Neural progenitor cell (in vitro differentiated cells): Measurements from ENCODE around the gene SS18L1.

ENCODE experiments used
- CTCF ChIP-seq: fragments of 200-600 bp; sonication (generic); IDR thresholded peaks from 2 replicates; pipeline ENCODE4 v1.5.1; 2017; ENCODE audit warnings: antibody characterized with exemption, mild to moderate bottlenecking
- EZH2 ChIP-seq: fragments of 200-600 bp; sonication (generic); IDR thresholded peaks from 2 replicates; pipeline ENCODE4 v1.6.1; 2017; ENCODE audit warnings: antibody characterized with exemption, mild to moderate bottlenecking, moderate library complexity

GRCh38 chr20:62128502-62128901 is 15.1 kb upstream of the SS18L1 start:
- no peak for TF ChIP-seq CTCF
- TF ChIP-seq EZH2, result no peak
